T1000 (cell line): ENCODE measurements around the gene DPT.
"Not testable (repeated sequence)": the region's sequence is repeated elsewhere in the genome, so short reads cannot be mapped to it uniquely, and the experiment has no call there.

ENCODE experiments used
- DNase-seq: peaks from one replicate; lab custom pipeline; 2025; ENCODE audit warnings: mixed read lengths; lab: John Stamatoyannopoulos, UW

DPT gene

GRCh38 chr1:168728473-168729404 is at the start of gene DPT:
TSS of gene DPT (minus strand) at chr1:168729206. CDS start at chr1:168729174, 32 bp downstream.
- DNase-seq: no peak

DNA sequence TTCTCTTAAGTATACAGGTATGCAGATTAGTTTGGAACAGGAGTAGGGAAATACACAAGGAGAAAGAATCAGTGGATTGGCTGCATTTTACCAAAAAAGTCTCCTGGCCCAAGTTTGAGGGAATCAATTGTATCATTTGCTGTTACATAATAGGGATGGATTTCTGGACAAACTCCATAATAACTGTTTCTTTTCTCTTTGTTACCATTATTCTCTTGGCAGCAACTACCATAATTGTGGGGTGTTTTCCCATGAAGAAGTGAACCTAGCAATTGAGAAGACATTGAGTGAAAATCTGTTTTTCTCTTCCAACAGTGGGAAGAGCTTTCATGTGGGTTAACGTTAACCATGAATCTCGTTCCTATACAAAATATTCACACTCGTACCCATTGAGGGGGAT is 46.4 kb upstream of the DPT start:
- DNase-seq: no peak

GRCh38 chr1:168774241-168774640 is 45.2 kb upstream of the DPT start:
- no peak for DNase-seq

DNA sequence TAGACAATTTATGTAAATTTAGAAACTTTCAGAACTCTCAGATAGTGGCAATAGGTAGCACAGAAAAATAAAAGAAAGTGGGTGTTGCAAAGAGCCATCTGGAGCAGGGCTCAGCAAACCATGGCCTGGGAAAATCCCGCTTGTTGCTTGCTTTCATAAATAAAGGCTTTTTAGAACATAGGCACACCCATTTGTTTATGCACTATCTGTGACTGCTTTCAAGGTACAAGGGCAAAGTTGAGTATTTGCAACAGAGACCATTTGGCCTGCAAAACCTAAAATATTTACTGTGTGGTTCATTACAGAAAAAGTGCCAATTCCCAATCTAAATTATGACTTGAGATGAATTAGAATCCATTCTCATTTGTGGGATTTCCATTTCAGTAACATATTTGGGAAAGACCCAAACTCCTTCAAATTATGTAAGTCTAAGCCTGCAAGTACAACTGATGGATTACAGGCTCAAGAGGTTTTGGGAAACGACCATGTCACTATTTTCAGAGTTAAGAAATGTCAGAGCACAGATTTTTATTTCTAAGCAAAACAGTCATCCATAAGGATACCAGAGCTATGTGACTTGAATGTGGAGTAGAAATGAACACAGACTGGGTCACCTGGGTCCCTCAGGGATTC is 43.5 kb upstream of the DPT start:
- DNase-seq: no peak

DNA sequence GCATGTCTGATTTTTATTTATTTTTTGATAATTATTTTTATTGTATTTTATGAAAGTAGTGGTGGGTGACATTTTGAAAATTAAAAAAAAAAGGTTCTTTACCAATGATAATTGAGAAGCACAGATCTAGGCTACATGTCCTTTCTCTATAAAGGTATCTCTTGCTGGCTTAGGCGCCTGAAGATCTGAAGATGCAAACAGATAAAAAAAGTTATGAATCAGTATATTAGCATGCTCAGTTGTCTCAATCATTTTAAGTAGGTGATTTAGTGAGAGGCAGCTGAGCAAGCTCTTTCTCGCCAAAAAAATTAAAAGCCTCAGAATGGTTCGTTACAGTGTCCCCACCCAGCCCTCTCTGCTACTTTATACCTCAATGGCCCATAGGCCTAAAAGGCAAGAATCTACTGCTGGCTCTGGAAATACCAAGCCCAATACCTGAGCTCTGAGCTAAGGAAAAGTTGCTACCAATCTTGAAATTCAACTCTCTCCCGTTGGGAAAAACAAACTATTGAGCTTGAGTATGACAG is 42.2 kb upstream of the DPT start:
- DNase-seq: no peak

- not testable (repeated sequence) for DNase-seq
These were observed 40.9 kb upstream of the DPT start for GRCh38 chr1:168769893-168770292.

DNA sequence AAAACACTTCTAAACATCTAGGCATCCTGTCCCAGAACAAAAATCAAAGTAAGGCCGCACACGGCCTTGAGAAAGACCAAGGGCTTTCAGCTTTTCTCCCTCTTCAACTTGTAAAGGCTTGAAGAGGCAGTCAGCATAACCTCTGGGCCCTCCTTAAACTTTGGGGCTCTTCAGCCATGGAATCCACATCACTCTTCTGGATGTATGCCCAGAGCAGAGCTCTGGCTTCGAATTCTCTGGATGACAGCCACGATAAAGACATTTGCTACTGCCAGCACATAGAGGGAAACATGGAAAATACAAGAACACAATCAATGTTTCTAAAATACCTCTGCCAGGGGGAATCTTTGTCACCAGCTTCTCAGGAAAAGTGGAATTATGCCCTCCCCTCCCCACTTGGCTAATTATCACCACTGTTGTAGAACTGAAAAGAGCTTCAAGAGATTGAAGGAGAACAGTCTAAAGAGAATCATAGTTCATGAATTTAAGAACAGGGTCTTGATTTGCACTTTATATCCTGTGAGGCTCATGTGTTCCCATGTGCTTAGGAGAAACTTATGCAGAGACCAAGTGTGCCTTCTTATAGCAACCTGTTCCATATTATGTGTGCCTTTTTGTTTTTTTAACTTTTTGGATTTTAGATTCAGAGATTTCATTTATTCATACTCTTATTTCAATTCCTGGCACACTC is 39.0 kb upstream of the DPT start:
- DNase-seq: no peak

DNA sequence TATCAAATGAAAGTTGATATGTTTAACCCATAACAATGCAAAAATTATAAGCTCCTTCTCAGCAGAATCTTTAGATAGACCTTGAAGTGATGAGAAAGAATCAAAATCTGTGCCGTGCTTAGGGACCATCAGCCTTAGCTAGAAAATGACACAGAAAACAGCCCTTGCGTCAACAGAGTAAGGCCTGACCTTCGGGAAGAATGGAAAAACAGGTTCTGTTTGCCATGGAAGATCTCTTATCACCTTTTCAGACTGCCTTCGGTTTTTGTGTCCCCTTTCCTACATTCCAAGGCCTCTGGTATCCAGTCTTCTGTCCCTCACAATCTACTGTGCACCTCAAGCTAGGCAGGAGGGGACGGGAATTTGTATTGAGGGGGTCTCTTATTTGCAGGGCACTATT is 37.6 kb upstream of the DPT start:
- no peak for DNase-seq

DNA sequence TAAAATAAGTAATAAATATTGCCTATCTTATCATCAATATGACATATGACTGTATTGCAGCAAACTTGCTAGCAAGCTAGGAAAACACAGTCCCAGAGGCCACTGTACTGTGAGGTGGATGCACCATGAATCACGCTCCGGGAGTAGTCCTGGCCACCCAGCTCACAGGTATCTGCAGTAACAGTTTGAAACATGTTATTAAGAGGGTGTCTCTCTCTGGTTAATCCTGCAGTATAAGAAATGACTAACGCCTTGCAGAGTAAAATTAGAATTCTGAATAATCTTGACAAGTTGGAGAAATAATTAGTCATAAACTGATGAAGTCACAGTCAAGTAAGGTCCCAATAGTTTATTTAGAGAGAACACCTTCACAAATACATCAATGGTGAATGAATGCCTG is 34.0 kb upstream of the DPT start:
- DNase-seq: no peak

GRCh38 chr1:168762473-168762872 is 33.5 kb upstream of the DPT start:
- no peak for DNase-seq

- DNase-seq: no peak
These were observed 31.8 kb upstream of the DPT start for GRCh38 chr1:168760781-168761180.

DNA sequence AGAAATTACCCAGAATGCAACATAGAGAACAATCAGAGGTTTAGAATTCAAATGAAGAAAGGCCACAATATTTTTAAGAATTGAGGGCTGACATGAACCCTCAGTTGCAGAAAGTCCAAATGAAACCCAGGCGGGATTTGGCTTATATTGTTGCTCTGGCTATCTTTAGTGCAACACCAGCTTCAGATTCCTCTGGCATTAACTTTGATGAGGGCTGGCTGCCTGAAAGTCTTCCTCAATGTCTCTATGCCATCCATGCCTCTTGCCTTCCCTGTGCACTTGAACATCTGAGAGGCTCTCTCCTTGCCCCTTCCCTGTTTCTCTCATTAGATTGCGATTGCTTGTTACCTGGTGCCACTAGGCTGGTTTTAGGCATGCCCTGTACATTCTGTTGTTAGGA is 31.2 kb upstream of the DPT start:
- DNase-seq: no peak

- DNase-seq: no peak
These were observed 30.1 kb upstream of the DPT start for GRCh38 chr1:168759077-168759476.

DNA sequence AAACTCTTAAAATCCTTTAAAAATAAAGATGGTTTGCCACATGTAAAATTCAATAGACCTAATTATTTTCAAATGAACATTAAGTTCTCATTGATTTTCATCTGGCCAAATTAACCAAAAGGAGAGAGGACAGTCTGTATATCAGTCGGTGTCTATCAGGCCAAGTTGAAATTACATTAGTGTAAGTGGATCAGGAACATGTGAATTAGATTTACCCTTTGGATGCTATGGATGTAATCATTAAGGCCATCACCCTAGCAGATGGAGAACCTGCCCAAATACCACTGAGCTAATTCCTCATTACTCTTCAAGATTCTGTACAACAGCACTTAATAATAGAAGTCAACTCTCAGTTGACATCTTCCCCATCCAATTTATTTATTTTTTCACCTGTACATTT is 29.5 kb upstream of the DPT start:
- DNase-seq: no peak

- DNase-seq: no peak
These were observed 26.9 kb upstream of the DPT start for GRCh38 chr1:168755800-168756418.

DNA sequence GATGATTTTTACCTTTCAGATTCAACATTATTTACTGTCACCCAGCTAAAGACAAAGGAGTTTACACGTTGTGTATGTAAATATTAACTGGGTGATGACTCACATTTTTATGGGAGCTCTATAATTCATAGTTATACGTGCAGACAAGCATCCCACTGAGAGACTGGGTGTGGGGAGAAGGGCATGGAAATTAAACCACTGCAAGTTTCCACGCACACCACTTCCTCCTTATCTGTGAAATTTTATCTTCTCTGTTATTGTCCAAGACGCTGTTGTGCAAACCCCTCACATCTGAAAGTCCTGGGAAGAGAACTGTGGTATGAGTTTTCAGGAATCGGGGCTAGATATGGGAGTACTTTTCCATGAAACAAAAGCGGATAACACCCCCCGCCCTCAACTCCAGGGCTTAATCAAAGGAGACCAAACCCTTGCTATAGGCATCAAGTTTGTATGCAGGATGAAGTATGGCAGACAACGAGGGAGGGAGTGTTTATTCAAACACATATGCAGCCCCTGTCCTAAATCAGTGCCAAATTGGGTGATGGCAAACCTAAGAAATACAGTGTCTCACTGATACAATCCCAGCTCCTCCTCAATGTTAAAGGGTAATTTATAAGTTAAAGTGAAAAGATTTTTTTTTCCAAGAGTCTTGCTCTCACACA is 23.3 kb upstream of the DPT start:
- DNase-seq: no peak

GRCh38 chr1:168751195-168751650 is 22.2 kb upstream of the DPT start:
- no peak for DNase-seq

DNA sequence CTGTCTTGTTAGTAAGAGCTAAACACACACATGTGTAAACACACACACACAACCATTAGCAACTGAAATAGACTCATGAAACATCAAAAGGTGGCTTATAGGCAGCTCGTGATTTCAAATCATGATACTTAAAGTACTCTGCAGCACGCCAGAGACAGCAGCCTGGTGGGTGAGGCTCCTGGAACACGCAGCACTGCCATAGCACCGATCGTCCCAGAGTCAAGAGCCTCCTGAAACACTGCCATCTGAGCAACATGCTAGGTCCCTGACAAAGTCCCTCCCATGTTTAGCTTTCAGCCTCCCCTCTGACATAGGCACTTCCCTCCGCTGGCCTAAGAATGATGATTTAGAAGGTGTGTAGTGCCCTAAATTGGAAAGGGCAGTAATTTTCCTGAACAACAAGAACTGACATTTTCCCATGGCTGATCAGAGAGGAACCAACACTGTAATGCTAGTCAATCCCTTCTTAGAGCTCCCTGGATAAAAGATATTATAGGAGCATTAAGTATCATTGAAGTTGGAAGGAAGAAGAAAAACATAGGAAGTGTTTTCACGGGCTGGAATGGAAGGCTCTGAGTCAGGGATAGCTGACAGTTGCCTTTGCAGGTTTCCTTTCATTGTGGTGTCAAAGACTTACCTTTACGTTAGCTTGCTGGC is 14.1 kb upstream of the DPT start:
- DNase-seq: no peak

DNA sequence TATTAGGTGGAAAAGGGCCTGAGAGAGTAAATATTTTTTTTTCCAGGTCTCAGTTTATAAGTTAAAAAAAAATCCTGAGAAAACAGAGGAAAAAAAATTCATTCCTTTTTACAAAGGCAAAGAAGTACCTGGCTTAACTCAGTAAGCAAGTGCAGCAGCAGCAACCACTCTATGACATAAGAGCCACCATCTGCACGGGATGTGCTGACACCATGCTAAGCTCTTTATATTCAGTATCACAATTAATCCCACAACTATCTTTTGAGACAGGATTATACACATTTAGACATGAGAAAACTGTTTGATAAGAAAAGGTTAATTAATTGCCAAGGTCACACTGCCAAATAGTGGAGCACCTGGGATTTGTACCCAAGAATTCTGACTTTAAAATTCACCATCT is 13.4 kb upstream of the DPT start:
- no peak for DNase-seq

DNA sequence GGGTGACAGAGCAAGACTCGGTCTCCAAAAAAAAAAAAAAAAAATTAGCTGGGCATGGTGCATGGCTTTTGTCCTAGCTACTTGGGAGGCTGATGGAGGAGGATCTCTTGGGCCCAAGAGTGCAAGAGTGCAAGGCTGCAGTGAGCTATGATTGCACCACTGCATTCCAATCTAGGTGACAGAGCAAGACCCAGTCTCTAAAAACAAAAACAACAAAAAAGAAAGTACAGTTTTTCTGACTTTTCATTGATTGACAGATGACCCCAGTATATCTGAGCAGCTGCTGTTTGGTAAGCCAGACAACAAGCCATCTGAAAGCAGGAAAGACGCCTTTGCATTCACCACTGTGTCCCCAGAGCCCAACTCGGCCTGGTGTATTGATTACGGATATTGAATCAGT is 10.9 kb upstream of the DPT start:
- no peak for DNase-seq

- no peak for DNase-seq
These were observed 7.5 kb upstream of the DPT start for GRCh38 chr1:168736520-168736919.
